H1 (cell line): ENCODE data around the gene CCS. TPM values are rescaled to one million over a fixed set of nuclear protein-coding genes. Genes with fewer than 3 reads are reported as not detected.

Experiments
- ASH2L ChIP-seq: fragments of 200-600, 300-600 bp; sonication (generic); IDR thresholded peaks from one replicate; pipeline ENCODE4 v1.7.1; 2017; ENCODE audit warnings: low read length
- ATF3 ChIP-seq: IDR thresholded peaks from 2 replicates; pipeline ENCODE4 v1.6.1; 2011; ENCODE audit warnings: low read depth, mild to moderate bottlenecking, low read length; ENCODE audit not compliant: insufficient read depth
- BACH1 ChIP-seq: IDR thresholded peaks from 2 replicates; pipeline ENCODE4 v1.6.1; 2012; ENCODE audit warnings: low read length, improper control_type of control experiment
- BRCA1 ChIP-seq: IDR thresholded peaks from 2 replicates; pipeline ENCODE4 v1.6.1; 2012; ENCODE audit warnings: low read depth, low read length, improper control_type of control experiment
- CREB1 ChIP-seq: IDR thresholded peaks from 2 replicates; pipeline ENCODE4 v1.6.1; 2012; ENCODE audit warnings: inconsistent platforms
- CTBP2 ChIP-seq: IDR thresholded peaks from 2 replicates; pipeline ENCODE4 v1.7.0; 2011; ENCODE audit warnings: borderline replicate concordance, mild to moderate bottlenecking, moderate library complexity, mixed read lengths, low read length; ENCODE audit not compliant: insufficient read depth, insufficient read length
- EP300 ChIP-seq, 2 experiments: IDR thresholded peaks; 1 replicate in 1 of 2; 2 replicates in 1 of 2; pipeline ENCODE4 v1.6.1; 2011 to 2012; ENCODE audit warnings: low read depth in 2 of 2, low read length in 2 of 2, mild to moderate bottlenecking in 2 of 2, borderline replicate concordance in 1 of 2, inconsistent platforms in 1 of 2, moderate library complexity in 1 of 2
- GABPA ChIP-seq: IDR thresholded peaks from 2 replicates; pipeline ENCODE4 v1.6.1; 2011; ENCODE audit warnings: mild to moderate bottlenecking, low read length, moderate library complexity, borderline replicate concordance; ENCODE audit not compliant: insufficient read depth
- JUN ChIP-seq: IDR thresholded peaks from 2 replicates; pipeline ENCODE4 v1.6.1; 2011; ENCODE audit warnings: low read depth, mild to moderate bottlenecking, improper control_type of control experiment, low read length
- NANOG ChIP-seq: IDR thresholded peaks from 2 replicates; pipeline ENCODE4 v1.6.1; 2011; ENCODE audit warnings: low read length, low read depth, mild to moderate bottlenecking, inconsistent platforms; ENCODE audit not compliant: insufficient read depth, poor library complexity, severe bottlenecking
- RNF2 ChIP-seq: fragments of 200-900, 300-1000 bp; sonication (generic); IDR thresholded peaks from 2 replicates; pipeline ENCODE4 v1.7.1; 2016; ENCODE audit warnings: borderline replicate concordance, low read depth, mild to moderate bottlenecking, antibody characterized with exemption, low read length; ENCODE audit not compliant: poor library complexity, severe bottlenecking; ENCODE audit errors: missing control alignments
- RXRA ChIP-seq: IDR thresholded peaks from 2 replicates; pipeline ENCODE4 v1.6.1; 2011; ENCODE audit warnings: low read depth, mild to moderate bottlenecking, low read length, moderate library complexity; ENCODE audit not compliant: insufficient read depth
- SAP30 ChIP-seq: fragments of 300-600 bp; sonication (generic); IDR thresholded peaks from 2 replicates; pipeline ENCODE4 v1.7.1; 2012; ENCODE audit warnings: low read length, moderate library complexity, mild to moderate bottlenecking, inconsistent platforms; ENCODE audit not compliant: insufficient read depth, insufficient replicate concordance
- SP1 ChIP-seq: IDR thresholded peaks from 2 replicates; pipeline ENCODE4 v1.6.1; 2011; ENCODE audit warnings: low read depth, low read length
- SP4 ChIP-seq: IDR thresholded peaks from 2 replicates; pipeline ENCODE4 v1.6.1; 2012; ENCODE audit warnings: low read length, inconsistent platforms
- TCF12 ChIP-seq: IDR thresholded peaks from 2 replicates; pipeline ENCODE4 v1.6.1; 2011; ENCODE audit warnings: low read depth, mild to moderate bottlenecking, low read length
- USF2 ChIP-seq: IDR thresholded peaks from 2 replicates; pipeline ENCODE4 v1.6.1; 2011; ENCODE audit warnings: low read length, improper control_type of control experiment
- YY1 ChIP-seq: IDR thresholded peaks from 2 replicates; pipeline ENCODE4 v1.6.1; 2011; ENCODE audit warnings: low read depth, mild to moderate bottlenecking, low read length
- polyA plus RNA-seq, 7 experiments: library from polyadenylated mRNA; depleted of rRNA in 3 of 7; stranded (reverse) in 5 of 7; unstranded in 2 of 7; fragments of >200 nt in 5 of 7; fragments of 200-250 nt in 2 of 7; gene quantifications; 1 replicate in 5 of 7; 2 replicates in 1 of 7; 4 replicates in 1 of 7; pipeline versions ENCODE4 v1.2.1 to v1.2.3, GENCODE V29; 2011 to 2013; ENCODE audit warnings: missing spikeins in 2 of 7, mixed read lengths in 2 of 7
- total RNA-seq: library from RNA; stranded (reverse); fragmentation: NEBNext Ultra II Directional; extraction: Animal tissue kit (Norgen Biotek cat#: 25700); gene quantifications from 2 replicates; pipeline ENCODE4 v1.2.1, GENCODE V29; 2021

Gene CCS
- total and polyA plus RNA-seq, 2 of the 8 experiments (the other 6 are each of a cell fraction or from before 2014, with no cell fraction given), result 37.1 to 37.7 TPM

DNA sequence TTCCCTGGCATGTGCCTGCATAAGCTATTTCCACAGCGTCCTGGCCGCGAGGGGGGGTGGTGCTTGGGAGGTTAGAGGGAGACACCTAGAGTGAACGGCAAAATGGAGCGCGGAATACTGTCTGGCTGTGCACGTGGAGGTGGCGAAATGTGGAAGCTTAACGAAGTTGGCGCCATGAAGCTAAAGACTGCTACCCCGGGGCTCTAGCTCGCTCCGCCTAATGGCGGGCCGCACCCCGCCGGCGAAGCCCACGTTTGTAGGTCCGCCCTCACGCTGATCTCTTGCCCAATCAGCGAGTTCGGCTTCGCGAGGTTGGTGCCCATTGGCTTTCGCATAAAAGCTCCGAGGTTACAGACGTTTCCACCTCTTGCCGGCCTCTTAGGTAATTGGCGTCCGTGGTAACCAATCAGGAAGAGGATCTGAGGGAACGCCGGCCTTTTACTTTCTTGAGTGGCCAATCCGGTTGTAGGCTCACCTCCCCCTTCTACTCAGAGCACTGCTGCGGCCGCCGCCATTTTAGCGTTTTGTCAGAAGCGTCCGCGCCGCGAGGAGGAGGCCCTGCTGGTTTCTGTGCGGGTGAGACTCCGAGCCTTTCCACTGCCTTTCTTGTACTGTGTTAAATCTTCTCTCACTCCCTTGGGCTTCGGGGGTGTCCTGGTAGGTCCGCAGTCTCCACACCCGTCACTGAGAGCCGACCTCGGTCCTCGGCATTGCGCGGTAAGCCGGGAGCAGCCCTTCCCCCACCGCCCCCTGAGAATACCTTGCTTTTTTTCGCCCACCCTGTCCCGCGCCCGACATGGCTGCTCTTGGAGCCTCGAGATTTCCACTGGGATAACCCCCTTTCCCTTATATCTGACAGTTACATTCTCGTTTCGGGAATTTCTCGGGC is 45.4 kb downstream of the CCS start, which contains the start of gene RBM4 (continued):
- TF ChIP-seq YY1, result peak; percentile 95
- TF ChIP-seq BRCA1, result no peak
- no peak for TF ChIP-seq JUN
- no peak for TF ChIP-seq BACH1
- TF ChIP-seq USF2, result no peak; the same call in 1 of the 2 replicates
- no peak for TF ChIP-seq GABPA
- no peak for TF ChIP-seq RXRA
- no peak for TF ChIP-seq CTBP2
- peak; percentile 98 for TF ChIP-seq SP1
- no peak for TF ChIP-seq ATF3
- no peak for TF ChIP-seq NANOG
- 0 out of 3 replicates have a peak, but pooled peaks of 1 of the 2 experiments have one; percentile 21 for TF ChIP-seq EP300 (IDR thresholded peaks at IDR 0.05; ENCODE audit: borderline replicate concordance in 1 of 2, low read depth in 2 of 2, low read length in 2 of 2)
- peak; percentile 77 for TF ChIP-seq CREB1
- peak; percentile 63 for TF ChIP-seq SAP30
- TF ChIP-seq ASH2L, result peak; percentile 82
- no peak for TF ChIP-seq TCF12
- no peak for TF ChIP-seq SP4
- TF ChIP-seq RNF2, result no peak
